Anterior cingulate cortex (tissue), 58 donors: ENCODE data around the gene KCNQ1.

Experiments used
- DNase-seq, 58 donors: peaks; one replicate each; lab custom pipeline; 2025; lab: John Stamatoyannopoulos, UW

KCNQ1 gene

GRCh38 chr11:2831781-2832532 is 387.1 kb downstream of the KCNQ1 start:
- DNase-seq = no peak

DNA sequence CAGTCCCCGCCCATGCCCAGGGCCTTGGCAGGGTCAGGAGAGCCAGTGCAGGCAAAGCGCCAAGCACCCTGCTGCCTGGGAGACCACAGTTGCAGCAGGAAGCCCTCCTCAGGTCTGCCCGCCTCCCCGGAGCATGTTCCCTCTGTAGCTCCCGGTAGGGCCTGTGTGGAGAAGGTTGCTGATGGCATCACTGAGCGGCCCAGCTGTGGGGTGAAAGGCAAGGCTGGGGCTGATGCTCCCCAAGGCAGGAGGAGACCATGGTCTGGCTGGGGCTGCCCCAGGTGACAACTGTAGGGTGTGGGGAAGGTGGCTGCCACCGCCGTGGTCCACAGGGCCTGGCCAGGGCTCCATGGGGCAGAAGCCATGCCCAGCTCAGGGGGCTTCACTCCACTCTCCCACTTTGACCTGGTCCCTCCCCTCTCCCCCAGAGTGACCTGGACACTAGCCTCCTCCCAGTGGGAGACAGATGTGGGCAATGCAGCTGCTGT is 387.8 kb downstream of the KCNQ1 start:
- no peak for DNase-seq

DNA sequence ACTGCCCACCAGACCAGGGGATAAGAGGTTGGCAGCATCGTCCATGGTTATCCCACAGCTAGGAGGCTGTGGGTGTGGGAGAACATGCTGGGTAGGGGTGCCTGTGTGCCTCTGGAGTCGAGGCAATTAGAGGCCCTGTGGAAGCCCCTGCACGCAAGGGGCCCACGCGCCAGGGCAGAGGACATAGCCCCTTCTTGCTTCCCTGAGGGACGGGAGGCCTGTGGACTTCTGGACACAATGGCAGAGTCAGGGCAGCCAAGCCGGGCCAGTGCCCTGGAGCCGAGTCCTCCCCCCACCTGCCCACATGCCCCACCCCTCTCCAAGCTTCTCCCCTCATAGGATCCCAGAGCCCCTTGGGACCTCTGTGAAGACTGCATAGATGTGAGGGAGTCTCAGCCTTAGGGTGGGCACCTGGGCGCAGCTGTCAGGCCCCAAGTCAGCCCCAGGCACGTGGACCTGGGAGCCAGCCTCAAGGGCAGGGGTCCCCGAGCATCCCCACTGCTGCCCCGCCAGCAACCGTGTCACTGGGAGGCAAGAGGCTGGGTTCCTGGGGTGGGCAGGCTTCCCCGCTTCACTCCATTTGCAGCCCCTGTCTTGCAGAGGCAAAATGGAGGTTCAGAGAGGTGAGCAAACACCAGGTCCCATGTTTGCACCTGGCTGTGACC is 388.4 kb downstream of the KCNQ1 start:
- no peak for DNase-seq

DNA sequence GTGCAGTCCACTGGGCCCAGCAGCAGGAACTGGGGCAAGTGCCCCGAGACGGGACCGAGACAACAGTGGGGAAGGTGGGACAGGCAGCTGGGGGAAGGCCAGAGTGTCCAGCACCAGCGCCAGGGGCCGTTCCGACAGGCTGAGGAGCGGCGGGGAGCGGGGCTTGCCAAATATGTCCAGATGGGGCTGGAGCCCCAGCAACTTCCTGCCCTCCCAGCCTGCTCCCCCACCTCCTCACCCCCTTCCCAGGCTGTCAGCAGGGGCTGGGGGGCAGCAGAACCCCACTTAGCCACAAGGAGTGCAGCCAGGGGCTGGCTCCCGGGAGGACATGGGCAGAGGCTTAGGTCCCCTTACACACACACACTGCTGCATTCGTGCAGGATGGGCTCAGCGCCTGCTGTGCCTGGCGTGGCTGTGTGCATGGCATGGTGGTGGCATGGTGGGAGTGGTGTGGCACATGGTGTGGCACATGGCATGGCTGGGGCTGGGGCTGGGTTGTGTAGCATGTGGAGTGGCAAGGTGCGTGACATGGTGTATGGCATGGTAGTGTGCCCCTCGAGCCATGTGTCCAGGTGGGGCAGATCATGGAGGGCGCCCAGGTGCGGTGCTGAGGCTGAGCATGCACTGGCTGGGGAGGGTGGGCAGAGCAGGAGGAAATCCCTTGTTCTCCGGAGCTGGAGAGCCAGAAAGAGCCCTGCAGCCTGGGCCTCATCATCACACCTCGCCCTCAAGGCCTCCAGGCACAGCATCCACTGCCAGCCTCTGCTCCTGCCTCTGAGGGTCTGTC is 389.1 kb downstream of the KCNQ1 start:
- no peak for DNase-seq

- no peak for DNase-seq
Observed at GRCh38 chr11:2834503-2835273, 389.9 kb downstream of the KCNQ1 start.

DNA sequence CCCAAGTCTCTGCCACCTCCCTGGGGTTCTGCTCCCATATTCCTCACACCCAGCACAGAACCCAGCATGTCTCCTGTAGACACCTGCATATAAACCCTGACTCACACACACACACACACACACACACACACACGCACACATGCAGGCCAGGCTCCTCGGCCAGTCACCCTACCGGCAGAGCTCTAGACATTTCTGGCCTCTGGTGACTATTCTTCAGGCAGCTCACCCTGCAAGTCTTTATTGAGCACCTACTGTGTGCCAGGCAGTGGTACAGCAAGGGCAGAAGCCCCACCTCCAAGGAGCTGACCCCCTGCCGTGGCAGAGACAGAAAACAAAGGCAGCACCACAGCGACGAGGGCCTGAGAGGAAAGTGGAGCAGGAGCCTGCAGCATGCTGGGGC is 390.5 kb downstream of the KCNQ1 start:
- DNase-seq = no peak

- no peak for DNase-seq
Observed at GRCh38 chr11:2835751-2836150, 390.9 kb downstream of the KCNQ1 start.

DNA sequence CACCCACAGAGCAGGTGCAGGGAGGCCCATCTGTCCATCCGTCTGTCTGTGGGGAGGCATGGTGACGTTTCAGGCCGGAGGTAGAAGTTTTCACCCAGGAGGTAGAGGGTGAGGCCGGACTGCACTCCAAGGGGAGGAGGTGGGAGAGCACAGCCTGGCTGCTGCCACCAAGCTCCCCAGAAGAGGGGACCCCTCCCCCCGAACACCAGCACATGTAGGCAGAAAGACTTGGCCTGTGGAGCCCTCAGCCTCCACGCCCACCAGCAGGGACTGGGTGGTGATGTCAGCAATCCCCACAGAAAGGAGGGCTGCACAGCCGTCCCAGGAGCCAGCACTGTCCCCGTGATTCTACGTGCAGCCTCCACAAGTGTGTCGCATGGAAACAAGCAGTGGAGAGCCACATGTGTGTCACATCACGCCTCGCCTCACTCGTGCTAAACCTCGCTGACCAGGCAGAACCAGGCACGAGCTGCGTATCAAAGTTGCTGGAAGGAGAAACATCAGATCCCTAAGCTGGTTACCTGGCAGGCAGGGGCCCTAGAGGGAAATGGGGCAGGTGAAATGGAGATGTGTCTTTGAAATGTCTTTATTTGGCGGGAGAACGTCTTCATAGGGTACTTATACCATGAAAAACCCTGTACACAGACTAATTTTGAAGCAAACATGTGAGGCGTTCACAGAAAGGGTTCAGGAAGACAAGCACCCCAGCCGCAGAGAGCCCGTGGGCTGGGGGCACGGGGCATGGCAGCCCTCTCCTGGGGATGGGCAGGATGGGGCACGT is 391.7 kb downstream of the KCNQ1 start:
- no peak for DNase-seq

DNA sequence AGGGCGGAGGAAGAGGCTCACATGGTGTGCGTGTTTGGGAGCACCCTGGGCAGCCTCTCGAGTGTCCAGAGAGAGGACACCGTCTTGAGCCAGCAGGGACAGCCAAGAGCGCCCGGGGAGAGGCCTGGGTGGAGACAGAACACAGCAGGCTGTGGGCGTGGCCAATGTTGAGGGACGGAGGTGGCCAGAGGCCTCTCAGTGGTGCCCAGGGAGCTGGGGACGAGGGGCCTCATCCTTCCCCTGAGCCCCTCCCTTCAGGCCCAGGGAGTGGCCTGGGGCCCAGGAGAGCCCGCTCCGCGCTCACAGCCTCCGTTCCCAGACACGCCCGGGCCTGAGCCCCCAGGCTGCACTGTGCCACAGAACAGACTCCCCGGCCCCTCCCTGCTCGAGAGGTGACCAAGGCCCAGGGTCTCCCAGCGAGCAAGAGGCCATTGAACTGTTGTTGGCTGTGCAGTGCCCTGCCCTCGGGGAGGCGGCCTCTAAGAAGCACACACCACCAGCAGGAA is 392.3 kb downstream of the KCNQ1 start:
- no peak for DNase-seq

- DNase-seq = no peak
Observed at GRCh38 chr11:2837651-2838050, 392.8 kb downstream of the KCNQ1 start.

DNA sequence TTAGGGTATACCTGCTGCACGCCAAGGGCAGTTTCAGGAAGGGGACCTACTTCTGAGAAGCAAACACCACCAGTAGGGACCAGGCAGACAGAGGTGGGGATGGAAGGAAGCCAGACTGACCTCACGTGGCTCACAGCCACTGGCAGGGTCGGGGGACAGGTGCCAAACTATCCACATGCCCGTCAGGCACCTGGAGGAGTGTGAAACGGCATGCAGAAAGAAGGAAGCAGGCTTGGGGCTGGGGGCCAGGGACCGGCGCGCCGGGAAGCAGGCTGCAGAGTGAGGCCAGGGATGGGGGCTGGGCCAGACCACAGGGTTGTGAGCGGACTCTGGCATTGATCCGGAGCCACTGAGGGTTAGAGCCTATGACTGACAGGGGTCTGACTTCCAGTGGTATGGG is 393.3 kb downstream of the KCNQ1 start:
- DNase-seq = no peak

DNA sequence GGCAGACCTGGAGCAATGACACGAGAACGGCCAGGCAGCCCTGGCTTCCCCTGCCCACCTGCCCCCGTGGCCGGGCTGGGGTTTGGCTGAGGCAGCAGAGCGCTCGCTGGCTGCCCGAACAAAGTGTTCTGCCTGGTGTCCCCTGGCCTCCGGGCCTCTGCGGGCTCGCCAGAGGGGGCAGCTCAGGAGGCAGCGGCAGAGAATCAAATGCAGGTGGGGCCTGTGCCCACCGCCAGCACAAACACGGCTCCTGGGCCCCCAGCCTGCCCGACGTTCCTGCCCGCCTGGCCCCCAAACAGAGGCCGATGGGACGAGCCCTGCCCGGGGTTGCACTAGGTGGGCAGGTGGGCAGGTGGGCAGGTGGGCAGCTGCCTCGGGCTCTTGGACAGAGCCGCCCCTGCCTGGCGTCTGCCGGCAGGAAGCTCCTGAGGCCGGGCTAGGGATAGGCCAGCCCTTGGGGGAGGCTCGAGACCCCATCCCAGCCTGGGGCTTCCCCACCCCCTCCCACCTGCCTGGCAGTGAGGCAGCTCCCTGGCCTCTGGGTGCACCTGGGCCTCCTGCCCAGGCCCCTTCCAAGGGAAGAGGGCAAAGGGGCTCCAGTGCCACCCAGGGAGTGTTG is 394.0 kb downstream of the KCNQ1 start:
- DNase-seq = no peak

DNA sequence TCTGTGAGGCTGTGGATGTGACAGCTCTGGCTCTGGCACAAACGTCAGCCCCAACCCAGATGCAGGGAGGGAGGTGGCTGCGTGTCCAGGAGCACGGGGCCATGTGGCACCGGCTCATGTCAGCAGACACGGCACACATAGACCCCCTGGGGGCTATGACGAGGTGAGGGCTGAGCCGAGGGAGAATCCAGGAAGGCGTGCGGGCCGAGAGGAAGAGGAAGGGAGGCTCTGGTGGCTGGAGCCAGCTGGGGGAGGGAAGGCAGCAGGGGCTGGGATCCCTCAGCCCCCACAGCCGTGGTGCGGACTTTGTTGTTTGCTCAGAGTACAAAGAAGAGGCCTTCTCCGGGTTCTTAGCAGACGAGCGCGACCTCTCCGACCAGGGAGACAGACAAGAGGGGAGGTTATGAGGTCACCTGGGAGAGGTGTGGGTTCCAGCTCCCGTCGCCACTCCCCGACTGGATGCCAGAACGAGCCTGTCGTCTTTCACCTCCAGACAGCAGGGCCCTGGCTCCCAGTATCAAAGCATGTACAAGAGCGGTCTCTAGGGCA is 394.7 kb downstream of the KCNQ1 start:
- DNase-seq = no peak

DNA sequence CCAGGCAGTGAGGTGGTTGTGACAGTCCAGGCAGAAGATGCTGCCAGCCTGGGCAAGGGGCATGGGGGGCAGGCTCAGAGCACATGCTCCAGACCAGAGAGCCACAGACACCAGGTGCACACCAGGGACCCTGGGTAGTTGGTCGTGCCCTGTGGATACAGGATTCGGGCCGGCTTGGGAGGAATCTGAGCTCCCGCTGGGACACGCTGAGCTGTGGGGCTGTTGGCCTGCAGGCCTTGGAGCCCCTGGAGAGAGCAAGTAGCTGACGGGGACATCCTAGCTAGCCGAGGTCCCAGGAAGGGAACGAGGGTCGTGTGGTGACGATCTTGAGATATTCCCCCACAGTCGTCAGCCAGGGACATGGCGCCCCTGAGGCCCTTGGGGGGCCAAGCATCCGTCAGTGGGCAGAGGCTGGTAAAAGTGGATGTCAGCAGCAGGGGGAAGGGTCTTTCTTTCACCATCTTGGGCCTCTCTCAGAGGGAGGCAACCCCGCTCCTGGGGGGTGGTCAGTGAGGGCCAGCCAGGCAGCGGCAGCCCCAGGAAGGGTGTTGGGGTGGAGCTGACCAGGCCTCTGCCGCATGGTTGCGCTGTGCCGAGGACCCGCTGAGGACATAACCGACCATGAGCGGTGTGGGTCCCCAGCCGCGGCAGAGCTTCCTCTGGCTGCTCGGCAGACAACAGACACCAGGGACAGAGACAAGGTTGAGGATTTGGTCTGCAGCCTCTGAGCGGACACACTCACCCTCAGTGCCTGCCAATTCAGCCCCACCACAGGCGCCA is 396.8 kb downstream of the KCNQ1 start:
- DNase-seq = no peak

DNA sequence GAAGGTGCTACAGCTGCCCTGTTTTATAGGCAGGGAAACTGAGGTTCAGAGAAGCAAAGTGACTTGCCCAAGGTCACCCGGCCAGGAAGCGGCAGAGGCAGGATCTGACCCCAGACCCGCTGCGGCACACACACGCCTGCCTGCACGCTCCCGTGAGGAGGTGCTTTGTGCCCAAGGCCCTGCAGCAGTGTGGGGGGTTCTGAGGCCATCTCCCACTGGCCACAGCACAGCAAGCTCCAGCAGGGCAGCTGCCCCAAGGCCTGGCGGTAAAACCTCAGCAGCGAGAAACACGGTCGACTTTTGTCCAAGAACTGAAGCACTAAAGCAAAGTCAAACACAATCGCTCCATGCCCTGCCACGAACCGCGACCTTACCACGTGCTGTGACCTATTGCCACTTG is 398.1 kb downstream of the KCNQ1 start:
- no peak for DNase-seq

- no peak for DNase-seq
Observed at GRCh38 chr11:2843551-2843950, 398.7 kb downstream of the KCNQ1 start.

DNA sequence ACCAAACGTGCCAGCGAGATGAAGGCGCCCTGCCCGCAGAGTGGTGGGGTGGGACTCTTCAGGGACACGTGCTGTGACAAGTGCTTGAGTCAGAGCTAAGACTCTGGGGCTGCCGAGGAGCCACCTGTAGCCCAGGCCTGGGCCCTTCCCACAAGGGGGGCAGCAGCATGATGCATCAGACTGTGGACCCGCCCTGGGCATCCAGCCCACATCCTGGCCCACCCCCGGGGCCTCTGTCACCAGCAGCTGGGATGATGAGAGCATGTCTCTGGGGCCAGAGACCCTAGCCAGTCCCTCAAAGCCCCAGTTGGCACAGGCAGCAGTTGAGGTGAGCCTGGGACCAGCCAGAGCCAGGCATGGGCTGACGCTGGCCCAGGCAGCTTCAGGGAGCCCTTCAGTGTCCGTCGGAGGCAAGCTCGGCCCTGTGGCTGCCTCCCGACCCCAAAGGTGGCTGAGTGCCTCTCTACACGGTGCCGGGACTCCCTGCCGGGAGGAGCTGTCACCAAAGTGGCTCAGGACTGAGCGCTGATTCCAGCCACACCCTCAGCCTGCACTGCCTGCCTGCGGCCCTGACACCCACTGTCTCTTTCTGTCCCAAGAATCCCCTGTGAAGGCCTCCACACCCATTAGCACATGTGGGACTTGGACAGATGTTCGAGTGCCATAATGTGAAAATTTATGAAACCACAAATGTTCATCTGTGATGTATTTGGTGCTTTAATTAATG is 399.5 kb downstream of the KCNQ1 start:
- DNase-seq = no peak
